Spleen (tissue), 11 donors: ENCODE data around the gene MYO5B. TPM values are rescaled to one million over a fixed set of nuclear protein-coding genes. Genes with fewer than 3 reads are reported as not detected.
"Not testable (repeated sequence)": the region's sequence is repeated elsewhere in the genome, so short reads cannot be mapped to it uniquely, and the experiment has no call there.

Experiments
- DNase-seq: peaks from one replicate; pipeline ENCODE4 v3.0.0-alpha.2; 2020
- H3K27ac ChIP-seq, 8 donors: fragments of 200-600 bp; sonication (generic) in 7 of 8; 1 replicate in 4 of 8; 2 replicates in 4 of 8; pipeline versions ENCODE4 v1.5.0 to v1.8.0; 2016 to 2021; ENCODE audit warnings: inconsistent platforms in 4 of 8, mild to moderate bottlenecking in 4 of 8, moderate library complexity in 1 of 8
- H3K27me3 ChIP-seq, 7 donors: fragments of 200-600 bp; sonication (generic) in 6 of 7; replicated peaks in 1 of 7; 1 replicate in 4 of 7; 2 replicates in 3 of 7; pipeline versions ENCODE4 v1.5.0 to v1.8.0; 2016 to 2021; ENCODE audit warnings: inconsistent platforms in 3 of 7, mild to moderate bottlenecking in 1 of 7
- H3K36me3 ChIP-seq, 6 donors: fragments of 200-600 bp; sonication (generic) in 5 of 6; 1 replicate in 4 of 6; 2 replicates in 2 of 6; pipeline versions ENCODE4 v1.5.0 to v1.8.0; 2016 to 2021; ENCODE audit warnings: inconsistent platforms in 2 of 6
- H3K4me1 ChIP-seq, 6 donors: fragments of 200-600 bp; sonication (generic) in 5 of 6; 1 replicate in 3 of 6; 2 replicates in 3 of 6; pipeline versions ENCODE4 v1.5.0 to v1.8.0; 2016 to 2021; ENCODE audit warnings: inconsistent platforms in 3 of 6
- H3K4me3 ChIP-seq, 8 donors: fragments of 200-600 bp; sonication (generic) in 7 of 8; 1 replicate in 4 of 8; 2 replicates in 4 of 8; pipeline versions ENCODE4 v1.5.0 to v1.8.0; 2016 to 2021; ENCODE audit warnings: inconsistent platforms in 4 of 8, mild to moderate bottlenecking in 4 of 8, moderate library complexity in 2 of 8
- H3K9me3 ChIP-seq, 8 donors: fragments of 200-600 bp; sonication (generic) in 7 of 8; 1 replicate in 4 of 8; 2 replicates in 4 of 8; pipeline versions ENCODE4 v1.5.0 to v1.8.0; 2016 to 2021; ENCODE audit warnings: inconsistent platforms in 4 of 8
- POLR2A ChIP-seq, 3 donors: fragments of 450-650 bp; IDR thresholded peaks; one replicate each; pipeline ENCODE4 v1.5.1; 2017; ENCODE audit warnings: antibody characterized with exemption in 3 of 3, mild to moderate bottlenecking in 1 of 3
- POLR2AphosphoS5 ChIP-seq, 3 donors: sonication (generic); formaldehyde crosslinking; IDR thresholded peaks; one replicate each; pipeline ENCODE4 v1.5.1; 2017; ENCODE audit warnings: antibody characterized with exemption in 3 of 3
- whole genome bisulfite sequencing, 5 donors: extraction: QIAGEN DNeasy Blood & Tissue Kit in 3 of 5; methylation state at CpG; one replicate each; pipeline versions ENCODE4 v1.1.5 to v1.1.7; 2013 to 2018; 5-methylcytosine and 5-hydroxymethylcytosine counted together
- intact Hi-C: fragments of 100-400 bp; cut with DNase I; formaldehyde crosslinking; loops from one replicate; pipeline ENCODE4 v1.15.0; 2023; ENCODE audit warnings: low total_unique reads
- polyA plus RNA-seq, 3 donors: library from polyadenylated mRNA; stranded (reverse); fragments of 200-250 nt; gene quantifications; one replicate each; pipeline ENCODE4 v1.2.1, GENCODE V29; 2013
- total RNA-seq, 7 donors: library from RNA; depleted of rRNA in 3 of 7; stranded (reverse); fragments of >200 nt in 3 of 7; fragmentation: NEBNext Ultra II Directional in 4 of 7; extraction: Animal tissue kit (Norgen Biotek cat#: 25700) in 4 of 7; gene quantifications; one replicate each; pipeline versions ENCODE4 v1.1.0 to v1.2.1, GENCODE V29; 2016 to 2021
- TF ChIP-seq, protein P1 (sequence below), 11 experiments: fragments of 200-600 bp in 7 of 11; fragments of 450-650 bp in 4 of 11; sonication (generic) in 4 of 11; IDR thresholded peaks in 8 of 11; conservative IDR thresholded peaks in 3 of 11; 1 replicate in 7 of 11; 2 replicates in 4 of 11; pipeline versions ENCODE4 v1.4.0 to v1.8.0; 2016 to 2021; ENCODE audit warnings: antibody characterized with exemption in 11 of 11, inconsistent platforms in 4 of 11, mild to moderate bottlenecking in 1 of 11
- donor health status: healthy with polysubstance abuse.
- donor health status: DM: no; HTN: no; CAD: no; lungs with moderate emphysema.
- donor health status: DM: no; HTN: no; CAD: no.
- donor health status: Bipolar disorder and iron deficiency.
- donor health status: healthy.
- donor health status: DM: no; HTN: no; CAD: no.
- donor health status: DM: yes; HTN: yes; CAD: no.

MYO5B gene
- total and polyA plus RNA-seq, 10 donors = 0.74 to 6.0 (median 2.4) TPM

DNA sequence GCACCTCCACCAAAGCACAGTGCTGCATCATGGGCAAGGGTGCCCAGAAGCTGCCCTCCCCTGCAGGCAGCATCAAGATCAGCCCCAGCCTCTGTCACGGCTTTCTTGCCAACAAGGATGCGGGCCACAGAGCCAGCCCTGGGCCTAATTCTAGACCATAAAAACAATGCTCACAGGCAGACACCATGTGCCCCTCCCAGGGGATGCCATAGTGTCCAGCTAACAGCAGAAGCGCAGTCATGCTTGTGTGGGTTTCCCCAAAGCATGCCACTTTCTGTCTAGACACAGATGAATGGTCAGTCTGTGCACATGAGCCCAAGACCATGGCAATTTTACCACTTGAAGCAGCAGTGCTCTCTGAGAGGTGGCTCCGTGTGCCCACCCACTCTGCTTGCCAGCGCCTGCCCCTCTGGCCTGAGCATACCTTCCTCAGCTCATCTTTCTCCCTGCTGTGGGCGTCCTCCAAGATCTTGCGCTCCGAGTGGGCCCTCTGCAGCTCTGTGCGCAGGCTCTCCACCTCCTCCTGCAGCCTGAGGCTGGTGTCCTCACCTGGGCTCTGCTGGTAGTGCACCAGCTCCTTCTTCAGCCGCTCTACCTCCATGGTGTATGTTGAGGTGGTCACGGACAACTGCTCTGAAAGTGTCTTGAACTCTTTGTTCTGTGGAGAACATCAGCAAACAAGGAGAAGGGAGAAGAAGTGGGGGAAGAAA lies 300.3 kb downstream of the MYO5B start:
- Histone ChIP-seq H3K27ac (no peak overlapping the region), H3K4me1 (no peaks in the 10 kb centered on the region), H3K36me3 (no peaks in the 10 kb centered on the region), H3K4me3 (no peak overlapping the region), H3K27me3 (peaks cover 0 to 12% (median 0%) of the 10 kb centered on the region in 7 donors), H3K9me3 (no peaks in the 10 kb centered on the region)
- TF ChIP-seq POLR2A (IDR thresholded peaks at IDR 0.05) (no peak), POLR2AphosphoS5 (IDR thresholded peaks at IDR 0.05) (no peak)
- TF ChIP-seq, protein P1, sequence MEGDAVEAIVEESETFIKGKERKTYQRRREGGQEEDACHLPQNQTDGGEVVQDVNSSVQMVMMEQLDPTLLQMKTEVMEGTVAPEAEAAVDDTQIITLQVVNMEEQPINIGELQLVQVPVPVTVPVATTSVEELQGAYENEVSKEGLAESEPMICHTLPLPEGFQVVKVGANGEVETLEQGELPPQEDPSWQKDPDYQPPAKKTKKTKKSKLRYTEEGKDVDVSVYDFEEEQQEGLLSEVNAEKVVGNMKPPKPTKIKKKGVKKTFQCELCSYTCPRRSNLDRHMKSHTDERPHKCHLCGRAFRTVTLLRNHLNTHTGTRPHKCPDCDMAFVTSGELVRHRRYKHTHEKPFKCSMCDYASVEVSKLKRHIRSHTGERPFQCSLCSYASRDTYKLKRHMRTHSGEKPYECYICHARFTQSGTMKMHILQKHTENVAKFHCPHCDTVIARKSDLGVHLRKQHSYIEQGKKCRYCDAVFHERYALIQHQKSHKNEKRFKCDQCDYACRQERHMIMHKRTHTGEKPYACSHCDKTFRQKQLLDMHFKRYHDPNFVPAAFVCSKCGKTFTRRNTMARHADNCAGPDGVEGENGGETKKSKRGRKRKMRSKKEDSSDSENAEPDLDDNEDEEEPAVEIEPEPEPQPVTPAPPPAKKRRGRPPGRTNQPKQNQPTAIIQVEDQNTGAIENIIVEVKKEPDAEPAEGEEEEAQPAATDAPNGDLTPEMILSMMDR (IDR thresholded peaks at IDR 0.05 in 8 of 11, conservative IDR thresholded peaks at IDR 0.05 in 3 of 11) = no peak
- DNase-seq = no peak
- 83 to 94% (median 91%) methylated on average over 8 to 11 of the region's 11 CpGs for WGBS, 5 donors
- intact Hi-C loops = no loop called here

DNA sequence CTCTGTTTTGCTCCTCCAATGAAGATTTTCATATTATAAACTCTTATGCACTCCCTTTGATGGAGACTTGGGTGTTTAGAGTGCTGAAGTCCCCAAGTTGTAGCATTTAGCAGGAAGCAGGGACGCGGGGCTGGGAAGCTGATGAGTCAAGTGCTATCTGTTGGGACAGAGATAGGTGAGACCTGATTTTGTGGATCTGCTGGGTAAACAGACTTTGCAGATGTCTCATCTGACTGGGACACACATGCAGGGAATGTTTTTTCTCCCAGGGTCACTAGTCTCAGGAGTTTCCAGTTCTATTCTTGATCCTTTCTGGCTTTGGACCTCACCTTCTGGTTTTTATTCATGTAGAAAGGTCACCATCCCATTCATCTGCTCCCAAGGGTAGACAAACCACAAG lies 301.9 kb downstream of the MYO5B start:
- H3K36me3 ChIP-seq = no peaks in the 10 kb centered on the region
- WGBS, 5 donors = 89 to 96% (median 91%) methylated on average over 2 of the region's 2 CpGs
- TF ChIP-seq POLR2AphosphoS5 (IDR thresholded peaks at IDR 0.05) = no peak
- TF ChIP-seq POLR2A (IDR thresholded peaks at IDR 0.05) = no peak
- TF ChIP-seq, protein P1 (IDR thresholded peaks at IDR 0.05 in 8 of 11, conservative IDR thresholded peaks at IDR 0.05 in 3 of 11) = no peak
- intact Hi-C loops = no loop called here
- no peak overlapping the region for H3K27ac ChIP-seq
- H3K4me3 ChIP-seq = no peak overlapping the region
- H3K9me3 ChIP-seq = no peaks in the 10 kb centered on the region
- peaks cover 0 to 12% (median 0%) of the 10 kb centered on the region in 7 donors for H3K27me3 ChIP-seq
- H3K4me1 ChIP-seq = no peaks in the 10 kb centered on the region
- no peak for DNase-seq

DNA sequence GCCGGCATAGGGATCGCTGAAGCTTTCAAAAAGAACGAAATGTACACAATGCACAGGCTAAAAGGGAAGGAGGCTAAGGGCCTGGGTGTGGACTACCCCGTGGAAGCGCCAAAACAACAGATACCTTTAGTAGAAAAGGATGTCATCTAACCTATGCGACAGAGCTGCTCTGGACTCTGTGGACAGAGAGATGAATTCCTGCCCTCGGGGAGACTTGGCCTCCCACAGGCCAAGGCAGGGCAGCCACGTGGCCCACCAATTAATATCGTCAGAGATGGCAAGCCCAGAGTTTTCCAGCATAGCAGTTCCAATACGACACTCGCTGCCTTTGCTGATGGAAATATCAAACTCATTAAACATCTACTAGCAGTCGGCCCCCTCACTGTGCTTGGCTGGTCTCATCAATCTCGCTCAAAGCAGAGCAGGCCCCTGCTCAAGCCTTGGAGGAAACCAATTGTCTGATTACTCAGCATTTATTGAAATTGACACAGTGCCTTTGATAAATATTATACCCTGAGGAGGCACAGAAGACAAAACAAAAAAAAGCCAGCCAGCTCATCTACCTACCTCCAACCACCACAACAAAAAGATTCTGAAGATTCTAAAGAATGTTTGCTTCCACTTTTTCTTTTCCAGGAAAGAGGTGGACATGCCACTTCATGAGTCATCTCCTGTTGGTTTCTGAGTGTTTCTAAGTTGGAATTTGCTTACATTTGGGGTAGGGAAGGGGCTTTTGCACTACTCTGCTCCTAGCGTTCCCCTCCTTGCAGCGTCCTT lies 302.6 kb downstream of the MYO5B start:
- intact Hi-C loops = no loop called here
- no peaks in the 10 kb centered on the region for H3K4me1 ChIP-seq
- DNase-seq = no peak
- TF ChIP-seq POLR2AphosphoS5 (IDR thresholded peaks at IDR 0.05) (no peak), POLR2A (IDR thresholded peaks at IDR 0.05) (no peak)
- TF ChIP-seq, protein P1 (IDR thresholded peaks at IDR 0.05 in 8 of 11, conservative IDR thresholded peaks at IDR 0.05 in 3 of 11) = no peak
- 60 to 78% (median 66%) methylated on average over 15 of the region's 15 CpGs for WGBS, 5 donors
- no peaks in the 10 kb centered on the region for H3K36me3 ChIP-seq
- H3K9me3 ChIP-seq = no peaks in the 10 kb centered on the region
- H3K27ac ChIP-seq = no peak overlapping the region
- peaks cover 0 to 12% (median 0%) of the 10 kb centered on the region in 7 donors for H3K27me3 ChIP-seq
- no peak overlapping the region for H3K4me3 ChIP-seq

DNA sequence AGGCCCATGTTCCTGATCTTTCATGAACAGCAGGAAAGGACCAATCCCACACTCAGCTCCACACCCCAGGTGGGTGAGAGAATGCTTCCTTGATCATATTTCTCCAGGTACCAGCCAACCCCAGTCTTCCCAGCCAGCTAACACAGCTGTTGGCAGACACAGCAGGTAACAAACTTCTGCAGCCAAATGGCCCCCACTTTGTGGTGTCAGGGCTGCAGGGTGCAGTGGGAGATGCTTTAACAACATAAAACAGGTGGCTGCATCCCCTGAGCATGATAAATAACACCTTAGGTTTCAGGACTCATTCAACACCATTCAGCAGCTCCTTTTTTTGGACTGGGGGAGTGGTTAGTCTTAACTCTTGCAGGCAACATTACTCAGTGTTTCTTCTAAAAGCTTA lies 304.9 kb downstream of the MYO5B start:
- Histone ChIP-seq H3K9me3 (no peaks in the 10 kb centered on the region), H3K4me3 (no peak overlapping the region), H3K27ac (no peak overlapping the region), H3K4me1 (no peaks in the 10 kb centered on the region), H3K27me3 (peaks cover 0 to 12% (median 0%) of the 10 kb centered on the region in 7 donors), H3K36me3 (no peaks in the 10 kb centered on the region)
- intact Hi-C loops = no loop called here
- no peak for TF ChIP-seq POLR2A (IDR thresholded peaks at IDR 0.05)
- no peak for TF ChIP-seq POLR2AphosphoS5 (IDR thresholded peaks at IDR 0.05)
- TF ChIP-seq, protein P1 (IDR thresholded peaks at IDR 0.05 in 8 of 11, conservative IDR thresholded peaks at IDR 0.05 in 3 of 11) = no peak
- DNase-seq = no peak

DNA sequence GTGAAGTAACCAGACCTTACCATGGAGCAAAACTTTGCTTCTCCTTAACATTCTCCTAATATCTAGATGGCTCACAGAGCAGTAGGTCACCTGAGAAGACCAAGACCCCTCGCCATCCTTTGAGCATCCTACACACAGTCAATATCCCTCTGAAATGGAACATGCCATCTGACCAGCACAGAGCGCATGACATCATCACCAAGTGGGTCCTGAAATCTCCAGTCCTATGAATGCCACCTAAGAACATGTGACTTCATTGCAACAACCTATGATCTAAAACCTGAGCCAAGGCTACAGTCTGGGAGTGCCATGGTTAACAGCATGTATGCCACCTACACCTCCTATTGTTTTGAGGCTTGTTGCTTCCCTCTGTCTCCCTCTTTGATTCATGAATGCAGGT lies 305.4 kb downstream of the MYO5B start:
- intact Hi-C loops, H3K36me3 ChIP-seq, DNase-seq, H3K4me1 ChIP-seq, H3K4me3 ChIP-seq, H3K9me3 ChIP-seq, H3K27ac ChIP-seq: not testable (repeated sequence)
- H3K27me3 ChIP-seq = peaks cover 0 to 12% (median 0%) of the 10 kb centered on the region in 7 donors
- WGBS, 5 donors = 32 to 67% (median 39%) methylated on average over 2 of the region's 2 CpGs
